ENCODE data around the gene PSME1.

DNA sequence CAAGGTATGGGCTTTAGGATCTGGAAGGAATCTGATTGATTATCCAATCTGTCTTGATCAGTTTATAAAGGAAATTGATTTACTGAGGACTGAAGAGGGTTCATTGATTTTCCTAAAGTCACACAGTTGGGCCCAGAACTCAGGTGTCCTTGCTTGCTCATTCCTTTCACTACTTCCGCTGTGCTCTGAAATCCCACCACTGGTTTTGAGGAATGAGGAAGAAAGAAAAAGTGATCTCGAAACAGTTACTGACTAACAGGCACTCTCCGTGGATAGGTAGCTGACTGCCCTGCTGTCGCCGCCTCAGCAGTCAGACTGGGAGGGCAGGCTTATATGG lies 5.6 kb upstream of the PSME1 start, which contains the start of gene FITM1:
- TF ChIP-seq, protein P1, sequence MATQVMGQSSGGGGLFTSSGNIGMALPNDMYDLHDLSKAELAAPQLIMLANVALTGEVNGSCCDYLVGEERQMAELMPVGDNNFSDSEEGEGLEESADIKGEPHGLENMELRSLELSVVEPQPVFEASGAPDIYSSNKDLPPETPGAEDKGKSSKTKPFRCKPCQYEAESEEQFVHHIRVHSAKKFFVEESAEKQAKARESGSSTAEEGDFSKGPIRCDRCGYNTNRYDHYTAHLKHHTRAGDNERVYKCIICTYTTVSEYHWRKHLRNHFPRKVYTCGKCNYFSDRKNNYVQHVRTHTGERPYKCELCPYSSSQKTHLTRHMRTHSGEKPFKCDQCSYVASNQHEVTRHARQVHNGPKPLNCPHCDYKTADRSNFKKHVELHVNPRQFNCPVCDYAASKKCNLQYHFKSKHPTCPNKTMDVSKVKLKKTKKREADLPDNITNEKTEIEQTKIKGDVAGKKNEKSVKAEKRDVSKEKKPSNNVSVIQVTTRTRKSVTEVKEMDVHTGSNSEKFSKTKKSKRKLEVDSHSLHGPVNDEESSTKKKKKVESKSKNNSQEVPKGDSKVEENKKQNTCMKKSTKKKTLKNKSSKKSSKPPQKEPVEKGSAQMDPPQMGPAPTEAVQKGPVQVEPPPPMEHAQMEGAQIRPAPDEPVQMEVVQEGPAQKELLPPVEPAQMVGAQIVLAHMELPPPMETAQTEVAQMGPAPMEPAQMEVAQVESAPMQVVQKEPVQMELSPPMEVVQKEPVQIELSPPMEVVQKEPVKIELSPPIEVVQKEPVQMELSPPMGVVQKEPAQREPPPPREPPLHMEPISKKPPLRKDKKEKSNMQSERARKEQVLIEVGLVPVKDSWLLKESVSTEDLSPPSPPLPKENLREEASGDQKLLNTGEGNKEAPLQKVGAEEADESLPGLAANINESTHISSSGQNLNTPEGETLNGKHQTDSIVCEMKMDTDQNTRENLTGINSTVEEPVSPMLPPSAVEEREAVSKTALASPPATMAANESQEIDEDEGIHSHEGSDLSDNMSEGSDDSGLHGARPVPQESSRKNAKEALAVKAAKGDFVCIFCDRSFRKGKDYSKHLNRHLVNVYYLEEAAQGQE (IDR thresholded peaks at IDR 0.05; ENCODE audit: unreplicated experiment) = no peak
- TF ChIP-seq, protein P2, sequence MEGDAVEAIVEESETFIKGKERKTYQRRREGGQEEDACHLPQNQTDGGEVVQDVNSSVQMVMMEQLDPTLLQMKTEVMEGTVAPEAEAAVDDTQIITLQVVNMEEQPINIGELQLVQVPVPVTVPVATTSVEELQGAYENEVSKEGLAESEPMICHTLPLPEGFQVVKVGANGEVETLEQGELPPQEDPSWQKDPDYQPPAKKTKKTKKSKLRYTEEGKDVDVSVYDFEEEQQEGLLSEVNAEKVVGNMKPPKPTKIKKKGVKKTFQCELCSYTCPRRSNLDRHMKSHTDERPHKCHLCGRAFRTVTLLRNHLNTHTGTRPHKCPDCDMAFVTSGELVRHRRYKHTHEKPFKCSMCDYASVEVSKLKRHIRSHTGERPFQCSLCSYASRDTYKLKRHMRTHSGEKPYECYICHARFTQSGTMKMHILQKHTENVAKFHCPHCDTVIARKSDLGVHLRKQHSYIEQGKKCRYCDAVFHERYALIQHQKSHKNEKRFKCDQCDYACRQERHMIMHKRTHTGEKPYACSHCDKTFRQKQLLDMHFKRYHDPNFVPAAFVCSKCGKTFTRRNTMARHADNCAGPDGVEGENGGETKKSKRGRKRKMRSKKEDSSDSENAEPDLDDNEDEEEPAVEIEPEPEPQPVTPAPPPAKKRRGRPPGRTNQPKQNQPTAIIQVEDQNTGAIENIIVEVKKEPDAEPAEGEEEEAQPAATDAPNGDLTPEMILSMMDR (conservative IDR thresholded peaks at IDR 0.05; ENCODE audit: low read depth in 2 of 2) = no peak
- no peak for TF ChIP-seq POLR2AphosphoS5 (IDR thresholded peaks at IDR 0.05; ENCODE audit: low read depth)
- no peak for TF ChIP-seq JUNB (IDR thresholded peaks at IDR 0.05; ENCODE audit: unreplicated experiment)
- TF ChIP-seq EZH2phosphoT487 (IDR thresholded peaks at IDR 0.05; ENCODE audit: unreplicated experiment) = no peak
- TF ChIP-seq CREB1 (CRISPR knock-in tag; IDR thresholded peaks at IDR 0.05; ENCODE audit: low read depth) = no peak
- TF ChIP-seq EZH2 (IDR thresholded peaks at IDR 0.05; ENCODE audit: low read depth, unreplicated experiment) = no peak
- no peak for TF ChIP-seq NANOG (IDR thresholded peaks at IDR 0.05; ENCODE audit: borderline replicate concordance)
- TF ChIP-seq, protein P3, sequence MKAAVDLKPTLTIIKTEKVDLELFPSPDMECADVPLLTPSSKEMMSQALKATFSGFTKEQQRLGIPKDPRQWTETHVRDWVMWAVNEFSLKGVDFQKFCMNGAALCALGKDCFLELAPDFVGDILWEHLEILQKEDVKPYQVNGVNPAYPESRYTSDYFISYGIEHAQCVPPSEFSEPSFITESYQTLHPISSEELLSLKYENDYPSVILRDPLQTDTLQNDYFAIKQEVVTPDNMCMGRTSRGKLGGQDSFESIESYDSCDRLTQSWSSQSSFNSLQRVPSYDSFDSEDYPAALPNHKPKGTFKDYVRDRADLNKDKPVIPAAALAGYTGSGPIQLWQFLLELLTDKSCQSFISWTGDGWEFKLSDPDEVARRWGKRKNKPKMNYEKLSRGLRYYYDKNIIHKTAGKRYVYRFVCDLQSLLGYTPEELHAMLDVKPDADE (IDR thresholded peaks at IDR 0.05) = no peak
- TF ChIP-seq STAT1 (IDR thresholded peaks at IDR 0.05; ENCODE audit: unreplicated experiment) = no peak
- TF ChIP-seq ZNF331 (CRISPR knock-in tag; IDR thresholded peaks at IDR 0.05; ENCODE audit: low read depth) = no peak
